OCI-LY1 (cell line): ENCODE results near the gene PCED1B.
"Not testable (repeated sequence)": the region's sequence is repeated elsewhere in the genome, so short reads cannot be mapped to it uniquely, and the experiment has no call there.

Source experiments
- H2AFZ ChIP-seq: fragments of 200-600 bp; sonication (generic), shearing (Covaris generic); 2 replicates; pipeline ENCODE4 v1.6.0; 2014; ENCODE audit warnings: antibody characterized with exemption, mild to moderate bottlenecking, low read length
- H3F3A ChIP-seq: fragments of 200-600 bp; sonication (generic), shearing (Covaris generic); 2 replicates; pipeline ENCODE4 v1.6.0; 2014; ENCODE audit warnings: mild to moderate bottlenecking, antibody characterized with exemption, low read length, moderate library complexity; ENCODE audit not compliant: insufficient read depth
- H3K27ac ChIP-seq: fragments of 200-600 bp; sonication (generic); 2 replicates; pipeline ENCODE4 v1.5.1; 2014; ENCODE audit warnings: low read length, mixed run types, mild to moderate bottlenecking, low read depth; ENCODE audit not compliant: poor library complexity, severe bottlenecking
- H3K27me3 ChIP-seq: fragments of 200-600 bp; sonication (generic); 2 replicates; pipeline ENCODE4 v1.6.0; 2014; ENCODE audit warnings: antibody characterized with exemption, mild to moderate bottlenecking, low read length, moderate library complexity; ENCODE audit not compliant: insufficient read depth
- H3K36me3 ChIP-seq: fragments of 200-600 bp; sonication (generic); 2 replicates; pipeline ENCODE4 v1.6.1; 2014; ENCODE audit warnings: mild to moderate bottlenecking, antibody characterized with exemption, low read length, moderate library complexity, mixed read lengths; ENCODE audit not compliant: insufficient read depth
- H3K4me1 ChIP-seq: fragments of 200-600 bp; sonication (generic); 2 replicates; pipeline ENCODE4 v1.5.1; 2014; ENCODE audit warnings: mild to moderate bottlenecking, low read length, moderate library complexity; ENCODE audit not compliant: insufficient read depth, severe bottlenecking
- H3K4me2 ChIP-seq: fragments of 200-600 bp; sonication (generic), shearing (Covaris generic); 2 replicates; pipeline ENCODE4 v1.6.1; 2014; ENCODE audit warnings: low read length
- H3K4me3 ChIP-seq: fragments of 200-600 bp; sonication (generic); 2 replicates; pipeline ENCODE4 v1.5.1; 2014; ENCODE audit warnings: low read length, low read depth, mild to moderate bottlenecking, mixed read lengths; ENCODE audit not compliant: poor library complexity, severe bottlenecking
- H3K79me2 ChIP-seq: fragments of 200-600 bp; shearing (Covaris generic); 2 replicates; pipeline ENCODE4 v1.6.1; 2016; ENCODE audit warnings: mixed run types, low read length, mixed read lengths; ENCODE audit not compliant: insufficient read depth
- H3K9ac ChIP-seq: fragments of 200-600 bp; sonication (generic), shearing (Covaris generic); 2 replicates; pipeline ENCODE4 v1.6.1; 2014; ENCODE audit warnings: mild to moderate bottlenecking, low read length, mixed read lengths
- H3K9me2 ChIP-seq: fragments of 200-600 bp; sonication (generic), shearing (Covaris generic); 2 replicates; pipeline ENCODE4 v1.6.1; 2014; ENCODE audit warnings: low read depth, mild to moderate bottlenecking, low read length, mixed read lengths
- H3K9me3 ChIP-seq: fragments of 200-600 bp; shearing (Covaris generic); 2 replicates; pipeline ENCODE4 v1.6.1; 2014; ENCODE audit warnings: low read length, mixed read lengths
- H4K20me1 ChIP-seq: fragments of 200-600 bp; sonication (generic), shearing (Covaris generic); 2 replicates; pipeline ENCODE4 v1.6.0; 2016; ENCODE audit warnings: mild to moderate bottlenecking, low read length; ENCODE audit not compliant: insufficient read depth
- EZH2 ChIP-seq: fragments of 200-600 bp; sonication (generic), shearing (Covaris generic); IDR thresholded peaks from 2 replicates; pipeline ENCODE4 v1.8.0; 2017; ENCODE audit warnings: borderline replicate concordance, mixed run types, mild to moderate bottlenecking, antibody characterized with exemption, low read length, moderate library complexity, mixed read lengths
- TF ChIP-seq, protein P1 (sequence below): fragments of 200-600 bp; sonication (generic), shearing (Covaris generic); IDR thresholded peaks from 2 replicates; pipeline ENCODE4 v1.5.1; 2017; ENCODE audit warnings: mild to moderate bottlenecking, antibody characterized with exemption, low read length, moderate library complexity, mixed read lengths

The PCED1B gene

DNA sequence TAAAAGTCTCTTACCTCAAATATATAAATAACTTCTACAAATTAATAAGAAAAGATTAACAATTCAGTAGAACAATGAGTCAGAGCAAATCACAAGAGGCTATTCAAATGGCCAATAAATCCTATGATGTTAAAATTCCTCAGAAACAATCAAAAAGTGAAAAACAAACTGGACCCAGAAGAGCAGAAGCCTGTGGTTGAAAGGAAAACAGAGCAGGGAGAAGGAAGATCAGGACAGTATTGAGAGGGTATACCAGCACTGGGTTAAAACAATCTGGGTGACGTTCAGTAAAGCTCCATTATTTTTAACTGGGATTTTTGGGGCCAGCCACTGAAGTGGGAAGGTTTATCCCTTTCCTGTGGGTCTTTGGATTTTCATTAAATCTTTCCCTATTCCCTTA is 39.7 kb upstream of the PCED1B start:
- H3K4me2 ChIP-seq = no peak overlapping the region

DNA sequence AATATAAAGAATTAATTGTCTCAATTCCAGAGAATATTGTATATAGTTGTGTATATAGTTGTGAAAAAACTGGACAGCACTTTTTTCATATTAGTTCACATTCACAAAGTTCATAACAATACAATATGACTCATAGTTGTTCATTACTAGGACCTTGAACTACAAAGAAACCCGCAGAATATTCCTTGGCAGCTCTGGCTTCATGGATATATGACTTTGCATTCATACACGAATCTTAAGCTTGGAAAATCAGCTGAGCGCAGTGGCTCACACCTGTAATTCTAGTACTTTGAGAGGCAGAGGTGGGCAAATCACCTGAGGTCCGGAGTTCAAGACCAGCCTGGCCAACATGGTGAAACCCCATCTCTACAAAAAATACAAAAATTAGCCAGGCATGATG is 38.1 kb upstream of the PCED1B start:
- Histone ChIP-seq H3K27ac (no peak overlapping the region), H2AFZ (no peak overlapping the region), H3K4me1 (no peaks in the 10 kb centered on the region), H3K79me2 (no peaks in the 10 kb centered on the region), H3K4me2 (no peak overlapping the region), H4K20me1 (no peaks in the 10 kb centered on the region), H3K27me3 (no peaks in the 10 kb centered on the region), H3K9me2 (no peaks in the 10 kb centered on the region), H3K9ac (no peak overlapping the region), H3K36me3 (no peaks in the 10 kb centered on the region), H3F3A (no peaks in the 10 kb centered on the region), H3K9me3 (no peaks in the 10 kb centered on the region), H3K4me3 (no peak overlapping the region)
- TF ChIP-seq EZH2 = no peak
- TF ChIP-seq, protein P1, sequence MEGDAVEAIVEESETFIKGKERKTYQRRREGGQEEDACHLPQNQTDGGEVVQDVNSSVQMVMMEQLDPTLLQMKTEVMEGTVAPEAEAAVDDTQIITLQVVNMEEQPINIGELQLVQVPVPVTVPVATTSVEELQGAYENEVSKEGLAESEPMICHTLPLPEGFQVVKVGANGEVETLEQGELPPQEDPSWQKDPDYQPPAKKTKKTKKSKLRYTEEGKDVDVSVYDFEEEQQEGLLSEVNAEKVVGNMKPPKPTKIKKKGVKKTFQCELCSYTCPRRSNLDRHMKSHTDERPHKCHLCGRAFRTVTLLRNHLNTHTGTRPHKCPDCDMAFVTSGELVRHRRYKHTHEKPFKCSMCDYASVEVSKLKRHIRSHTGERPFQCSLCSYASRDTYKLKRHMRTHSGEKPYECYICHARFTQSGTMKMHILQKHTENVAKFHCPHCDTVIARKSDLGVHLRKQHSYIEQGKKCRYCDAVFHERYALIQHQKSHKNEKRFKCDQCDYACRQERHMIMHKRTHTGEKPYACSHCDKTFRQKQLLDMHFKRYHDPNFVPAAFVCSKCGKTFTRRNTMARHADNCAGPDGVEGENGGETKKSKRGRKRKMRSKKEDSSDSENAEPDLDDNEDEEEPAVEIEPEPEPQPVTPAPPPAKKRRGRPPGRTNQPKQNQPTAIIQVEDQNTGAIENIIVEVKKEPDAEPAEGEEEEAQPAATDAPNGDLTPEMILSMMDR = no peak

More for the DNA sequence above, 39.7 kb upstream of the PCED1B start:
- H4K20me1 ChIP-seq = no peaks in the 10 kb centered on the region
- no peak overlapping the region for H3K27ac ChIP-seq
- H3K27me3 ChIP-seq = no peaks in the 10 kb centered on the region
- no peaks in the 10 kb centered on the region for H3K9me3 ChIP-seq
- no peak for TF ChIP-seq EZH2
- TF ChIP-seq, protein P1 = no peak
- no peaks in the 10 kb centered on the region for H3K9me2 ChIP-seq
- H3K79me2 ChIP-seq = no peaks in the 10 kb centered on the region
- no peaks in the 10 kb centered on the region for H3K36me3 ChIP-seq
- H3K4me3 ChIP-seq = no peak overlapping the region
- H3K9ac ChIP-seq = no peak overlapping the region
- H2AFZ ChIP-seq = no peak overlapping the region
- no peaks in the 10 kb centered on the region for H3K4me1 ChIP-seq
- H3F3A ChIP-seq = no peaks in the 10 kb centered on the region

DNA sequence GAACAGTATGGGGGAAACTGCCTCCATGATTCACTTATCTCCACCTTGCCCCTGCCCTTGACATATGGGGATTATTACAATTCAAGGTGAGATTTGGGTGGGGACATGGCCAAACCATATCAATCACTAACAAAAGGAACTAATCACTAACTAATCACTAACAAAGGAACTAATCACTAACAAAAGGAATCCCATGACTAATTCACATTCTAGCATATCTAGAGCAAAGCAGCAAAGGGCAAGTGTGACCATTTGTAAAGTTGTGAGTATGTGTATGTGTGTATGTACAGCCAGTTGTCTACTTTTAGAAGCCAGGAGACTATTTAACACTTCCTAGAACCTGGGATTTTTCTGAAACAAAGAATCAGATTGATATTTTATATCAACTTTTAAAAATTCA is 30.9 kb upstream of the PCED1B start:
- no peaks in the 10 kb centered on the region for H4K20me1 ChIP-seq
- no peaks in the 10 kb centered on the region for H3K36me3 ChIP-seq
- no peak overlapping the region for H3K9ac ChIP-seq
- H3K4me2 ChIP-seq = no peak overlapping the region
- H3K27ac ChIP-seq = no peak overlapping the region
- no peak for TF ChIP-seq EZH2
- TF ChIP-seq, protein P1 = no peak
- H3K27me3 ChIP-seq = no peaks in the 10 kb centered on the region
- no peak overlapping the region for H2AFZ ChIP-seq
- no peaks in the 10 kb centered on the region for H3F3A ChIP-seq
- H3K9me2 ChIP-seq = no peaks in the 10 kb centered on the region
- H3K4me3 ChIP-seq = no peak overlapping the region
- H3K79me2 ChIP-seq = no peaks in the 10 kb centered on the region
- no peaks in the 10 kb centered on the region for H3K4me1 ChIP-seq
- peaks cover 6% of the 10 kb centered on the region; the same call in 1 of the 2 replicates for H3K9me3 ChIP-seq

DNA sequence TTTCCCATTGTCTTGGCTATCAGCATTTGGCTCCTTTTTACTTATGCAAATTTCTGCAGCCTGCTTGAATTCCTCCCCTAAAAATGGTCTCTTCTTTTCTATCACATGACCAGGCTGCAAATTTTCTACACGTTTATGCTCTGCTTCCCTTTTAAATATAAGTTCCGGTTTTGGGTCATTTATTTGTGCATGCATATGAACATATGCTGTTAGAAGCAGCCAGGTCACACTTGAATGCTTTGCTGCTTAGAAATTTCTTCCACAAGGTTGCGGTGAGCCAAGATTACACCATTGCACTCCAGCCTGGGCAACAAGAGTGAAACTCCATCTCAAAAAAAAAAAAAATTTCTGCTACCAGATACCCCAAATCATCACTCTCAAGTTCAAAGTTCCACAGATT is 28.1 kb upstream of the PCED1B start:
- H3K36me3 ChIP-seq, H3K4me2 ChIP-seq, H3K9me3 ChIP-seq, H3K4me3 ChIP-seq, H4K20me1 ChIP-seq, H3K27me3 ChIP-seq, H3K9me2 ChIP-seq, H3F3A ChIP-seq, H2AFZ ChIP-seq, H3K79me2 ChIP-seq, H3K4me1 ChIP-seq, H3K9ac ChIP-seq, H3K27ac ChIP-seq: not testable (repeated sequence)
